T-helper 22 cell (primary cell): ENCODE results near the gene FRG2.
"Not testable (repeated sequence)": the region's sequence is repeated elsewhere in the genome, so short reads cannot be mapped to it uniquely, and the experiment has no call there.

Experiments used
- DNase-seq: peaks from one replicate; pipeline ENCODE4 v3.0.0-alpha.2; 2020; ENCODE audit warnings: low read depth

FRG2 gene

DNA sequence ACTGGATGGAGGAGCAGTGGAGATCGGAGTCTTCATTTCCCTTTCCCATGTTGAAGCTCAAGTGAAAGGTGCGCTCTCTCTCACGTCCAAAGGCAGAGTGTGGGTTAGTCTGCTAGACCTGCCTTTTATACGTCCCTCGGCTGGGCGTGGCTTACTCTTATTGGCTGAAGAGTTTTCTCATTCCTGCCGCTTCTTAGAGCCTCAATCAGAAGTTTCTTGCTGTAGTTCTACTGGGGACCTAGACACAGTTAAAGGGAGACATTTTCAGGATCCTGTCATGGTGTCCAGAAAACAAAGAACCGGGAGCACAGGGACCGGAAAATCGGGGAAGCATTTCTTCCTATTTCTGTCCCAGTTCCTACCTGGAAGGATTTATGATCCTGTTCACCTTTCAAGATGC, at the start of gene FRG2:
FRG2 (minus strand) TSS at position 101 of the 400 bp plus-strand sequence; CDS start at position 49, 52 bp downstream.
- not testable (repeated sequence) for DNase-seq

DNA sequence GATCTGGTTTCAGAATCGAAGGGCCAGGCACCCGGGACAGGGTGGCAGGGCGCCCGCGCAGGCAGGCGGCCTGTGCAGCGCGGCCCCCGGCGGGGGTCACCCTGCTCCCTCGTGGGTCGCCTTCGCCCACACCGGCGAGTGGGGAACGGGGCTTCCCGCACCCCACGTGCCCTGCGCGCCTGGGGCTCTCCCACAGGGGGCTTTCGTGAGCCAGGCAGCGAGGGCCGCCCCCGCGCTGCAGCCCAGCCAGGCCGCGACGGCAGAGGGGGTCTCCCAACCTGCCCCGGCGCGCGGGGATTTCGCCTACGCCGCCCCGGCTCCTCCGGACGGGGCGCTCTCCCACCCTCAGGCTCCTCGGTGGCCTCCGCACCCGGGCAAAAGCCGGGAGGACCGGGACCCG, 41.3 kb upstream of the FRG2 start:
- DNase-seq = not testable (repeated sequence)

DNA sequence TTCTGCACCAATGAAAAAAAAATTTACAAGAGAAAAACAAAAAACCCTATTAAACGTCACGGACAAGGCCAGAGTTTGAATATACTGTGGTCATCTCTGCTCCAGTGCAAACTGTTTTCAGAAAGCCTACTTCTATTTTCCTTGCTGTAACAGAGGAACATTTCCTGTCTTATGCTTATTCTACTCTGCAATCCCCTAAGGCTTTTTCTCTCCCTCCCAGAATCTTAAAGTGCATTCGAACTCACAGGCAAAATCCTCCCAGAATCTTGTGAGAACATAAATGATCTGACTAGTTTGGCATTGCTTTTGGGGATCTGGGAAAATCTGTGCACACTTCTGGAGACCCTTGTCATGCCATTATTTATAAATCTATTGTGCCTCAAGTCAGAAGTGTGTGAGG, 37.7 kb upstream of the FRG2 start:
- DNase-seq = not testable (repeated sequence)

DNA sequence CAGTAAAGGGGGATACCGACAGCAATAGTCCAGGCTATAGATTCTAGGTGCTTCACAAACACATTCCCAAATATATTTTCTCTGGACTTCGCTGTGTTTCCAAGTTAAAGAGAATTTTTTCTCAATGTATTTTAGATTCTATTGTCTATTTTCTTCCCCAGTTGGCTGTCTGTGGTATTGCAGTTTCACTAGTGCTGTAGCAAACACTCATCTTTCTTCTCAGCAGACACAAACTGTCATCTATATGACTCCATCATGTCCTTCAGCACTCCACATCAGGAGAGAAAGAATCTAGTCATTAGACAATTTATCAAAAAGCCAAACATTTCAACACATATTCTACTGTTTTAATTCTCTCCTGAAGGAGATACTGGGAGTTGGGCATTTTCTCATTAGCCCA, 37.3 kb upstream of the FRG2 start, which contains the start of gene DBET:
DBET (plus strand) TSS at position 161 of the 400 bp plus-strand sequence.
- not testable (repeated sequence) for DNase-seq

DNA sequence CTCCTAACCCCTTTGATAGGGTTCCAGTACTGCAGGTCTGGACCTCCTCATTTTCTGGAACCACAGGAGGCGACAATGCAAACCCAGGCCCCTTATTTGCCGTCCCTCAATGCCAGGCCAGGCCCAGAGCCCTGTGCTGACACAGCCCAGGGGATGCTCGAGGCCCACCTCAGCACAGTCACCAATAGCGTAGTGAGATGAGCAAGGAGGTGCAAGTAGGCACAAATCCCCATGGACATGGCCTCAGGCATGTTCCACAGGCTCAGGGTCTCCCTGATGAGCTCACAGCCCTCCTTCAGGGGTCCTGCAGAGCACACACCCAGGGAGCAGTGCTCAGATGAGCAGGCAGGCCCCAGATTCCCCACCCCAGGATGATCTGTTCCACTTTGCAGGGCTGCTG, 31.9 kb upstream of the FRG2 start:
- not testable (repeated sequence) for DNase-seq

DNA sequence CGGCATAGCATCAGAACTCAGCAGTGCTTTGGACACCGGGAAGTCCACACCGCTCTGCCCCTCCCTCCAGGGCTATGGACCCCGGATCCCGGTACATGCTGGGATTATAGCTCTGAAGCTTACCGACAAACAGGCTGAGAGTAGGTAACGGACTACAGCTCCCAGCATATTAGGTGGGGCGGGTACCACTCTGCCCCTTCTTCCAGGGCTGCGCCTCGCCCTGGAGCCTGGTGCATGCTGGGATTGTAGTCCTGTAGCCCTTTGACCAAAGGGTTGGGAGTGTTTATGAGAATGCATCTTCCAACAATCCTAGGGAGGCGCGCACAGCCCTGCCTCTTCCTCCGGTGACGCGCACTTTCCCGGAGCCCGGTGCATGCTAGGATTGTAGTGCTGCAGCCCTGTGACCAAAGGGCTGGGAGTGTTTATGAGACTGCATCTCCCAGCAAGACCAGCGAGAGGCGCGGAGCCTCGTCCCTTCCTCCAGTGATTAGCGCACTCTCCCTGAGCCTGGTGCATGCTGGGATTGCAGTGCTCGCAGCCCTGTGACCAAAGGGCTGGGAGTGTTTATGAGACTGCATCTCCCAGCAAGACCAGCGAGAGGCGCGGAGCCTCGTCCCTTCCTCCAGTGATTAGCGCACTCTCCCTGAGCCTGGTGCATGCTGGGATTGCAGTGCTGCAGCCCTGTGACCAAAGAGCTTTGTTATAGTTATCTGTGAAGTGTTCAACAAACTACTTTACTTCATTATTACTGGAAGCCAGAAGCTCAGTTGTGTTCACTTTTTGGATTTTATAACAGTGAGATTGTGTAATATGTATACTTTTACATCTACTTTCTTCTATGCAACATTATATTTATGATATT, 22.6 kb upstream of the FRG2 start:
- DNase-seq = not testable (repeated sequence)

DNA sequence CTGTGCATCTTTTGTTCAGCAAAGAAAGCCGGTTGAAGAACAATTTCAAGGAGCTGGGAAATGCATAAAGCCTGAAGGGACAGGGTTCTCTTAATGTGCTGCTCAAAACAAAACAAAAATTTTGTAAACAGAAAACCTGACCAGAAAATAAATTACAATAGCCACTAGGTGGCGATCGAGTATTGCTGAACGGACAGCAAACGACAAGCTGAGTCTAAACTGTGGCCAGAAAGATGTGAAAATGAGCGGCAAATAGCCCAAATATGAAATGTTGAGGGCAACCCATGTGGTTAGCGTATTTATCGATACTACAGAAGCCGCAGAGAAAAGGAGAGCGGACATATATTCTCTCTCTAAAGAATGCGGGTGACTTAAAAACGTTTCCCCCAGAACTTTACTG, 20.6 kb upstream of the FRG2 start:
- DNase-seq = not testable (repeated sequence)

DNA sequence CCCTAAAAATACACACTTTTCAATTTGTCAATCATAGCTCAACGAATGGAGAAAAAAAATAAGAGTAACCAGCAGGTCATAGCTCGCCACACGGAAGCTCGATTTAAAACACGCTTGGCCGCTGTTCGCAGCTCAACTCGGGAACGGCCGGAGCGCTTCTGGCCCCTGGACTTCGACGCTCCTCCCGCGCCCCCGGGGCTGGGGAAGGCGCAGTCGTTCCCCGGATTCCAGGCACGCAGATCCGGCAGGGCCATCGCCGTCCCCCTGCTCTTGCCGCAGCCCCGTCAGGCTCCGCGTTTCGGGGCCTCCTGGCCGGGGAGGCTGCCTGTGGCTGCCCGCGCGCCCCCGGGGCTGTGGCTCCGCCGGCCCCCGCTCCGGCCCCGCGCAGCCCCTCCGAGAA, 13.8 kb upstream of the FRG2 start:
- DNase-seq = not testable (repeated sequence)

DNA sequence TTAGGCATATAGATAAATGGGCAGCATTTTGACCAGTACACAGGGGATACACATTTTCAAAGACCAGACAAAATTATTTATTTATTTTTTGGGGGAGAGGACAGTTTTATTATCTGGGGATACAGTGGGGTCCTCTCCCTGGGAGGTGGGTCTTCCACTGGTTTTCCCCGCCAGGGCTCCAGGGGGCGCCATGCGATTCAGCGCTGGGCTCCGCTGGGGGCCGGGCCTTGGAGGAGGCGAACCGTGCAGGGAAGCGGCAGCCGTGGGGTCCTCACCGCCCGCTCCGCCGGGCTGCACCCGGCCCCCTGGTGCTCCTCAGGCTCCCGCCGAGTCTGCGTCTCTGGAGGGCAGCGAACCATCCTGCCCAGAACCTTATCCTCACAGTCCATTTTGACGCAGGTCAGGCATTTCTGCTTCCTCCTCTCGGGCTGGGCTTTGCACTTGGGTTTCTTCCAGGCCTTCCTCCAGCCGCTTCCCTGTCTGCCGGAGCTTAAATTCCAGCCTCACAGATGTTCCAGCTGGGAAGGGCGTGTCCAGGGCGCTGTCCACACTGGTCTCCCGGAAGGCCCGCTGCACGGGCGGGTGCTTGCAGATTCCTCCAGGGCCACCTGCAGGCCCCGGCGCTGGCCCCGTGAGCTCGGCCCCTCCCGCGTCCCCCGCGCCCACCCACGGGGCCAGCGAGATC, 10.8 kb upstream of the FRG2 start:
- DNase-seq = not testable (repeated sequence)

DNA sequence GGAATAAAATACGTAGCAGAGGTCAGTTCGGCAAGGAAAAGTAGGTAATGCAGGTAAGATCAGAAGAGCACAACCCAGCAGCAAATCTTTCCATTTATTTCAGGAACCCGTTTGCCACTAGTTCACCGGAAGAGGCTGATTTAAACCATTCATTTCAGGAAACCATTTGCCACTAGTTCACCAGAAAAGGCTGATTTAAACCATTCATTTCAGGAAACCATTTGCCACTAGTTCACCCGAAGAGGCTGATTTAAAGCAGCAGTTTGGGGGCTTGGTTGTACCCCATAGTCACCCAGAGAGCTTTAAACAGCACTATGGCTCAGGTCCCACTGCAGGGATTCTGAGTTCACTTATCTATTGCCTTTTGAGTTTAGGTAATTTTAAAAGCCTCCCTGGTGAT, 4.2 kb upstream of the FRG2 start:
- not testable (repeated sequence) for DNase-seq

DNA sequence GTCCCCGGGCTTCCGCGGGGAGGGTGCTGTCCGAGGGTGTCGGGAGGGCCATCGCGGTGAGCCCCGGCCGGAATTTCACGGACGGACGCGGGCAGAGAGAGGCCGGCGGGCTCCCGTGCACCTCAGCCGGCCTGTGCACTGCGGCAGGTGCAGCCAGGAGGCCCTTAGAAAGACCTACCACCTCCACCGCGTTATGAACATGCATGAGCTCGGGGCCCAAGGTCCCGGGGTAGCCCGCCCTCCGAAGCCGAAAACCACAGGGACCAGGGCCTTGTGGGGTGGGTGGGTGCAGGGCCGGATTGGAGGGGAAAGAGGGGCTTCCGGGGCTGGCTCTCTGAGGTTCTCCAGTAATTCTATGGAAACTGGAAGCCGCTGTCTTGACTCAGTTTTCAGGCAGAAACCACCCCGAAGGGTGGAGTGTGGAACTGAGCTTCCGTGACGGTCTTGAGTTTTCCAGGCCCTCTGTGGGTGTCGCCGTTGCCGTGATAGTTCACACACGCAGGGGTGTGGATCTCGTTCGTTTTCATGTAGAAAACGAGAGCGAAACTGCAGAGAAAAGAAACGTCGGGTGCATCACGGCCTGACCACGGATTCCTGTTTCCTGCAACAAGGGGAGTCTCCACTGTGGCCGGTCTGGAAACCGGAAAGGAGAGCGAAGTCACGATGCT, 4.3 kb downstream of the FRG2 start:
- DNase-seq = not testable (repeated sequence)

DNA sequence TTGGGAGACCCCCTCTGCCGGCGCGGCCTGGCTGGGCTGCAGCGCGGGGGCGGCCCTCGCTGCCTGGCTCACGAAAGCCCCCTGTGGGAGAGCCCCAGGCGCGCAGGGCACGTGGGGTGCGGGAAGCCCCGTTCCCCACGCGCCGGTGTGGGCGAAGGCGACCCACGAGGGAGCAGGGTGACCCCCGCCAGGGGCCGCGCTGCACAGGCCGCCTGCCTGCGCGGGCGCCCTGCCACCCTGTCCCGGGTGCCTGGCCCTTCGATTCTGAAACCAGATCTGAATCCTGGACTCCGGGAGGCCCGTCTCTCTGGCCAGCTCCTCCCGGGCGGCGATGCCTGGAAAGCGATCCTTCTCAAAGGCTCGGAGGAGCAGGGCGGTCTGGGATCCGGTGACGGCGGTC, 5.1 kb downstream of the FRG2 start:
- DNase-seq = not testable (repeated sequence)

DNA sequence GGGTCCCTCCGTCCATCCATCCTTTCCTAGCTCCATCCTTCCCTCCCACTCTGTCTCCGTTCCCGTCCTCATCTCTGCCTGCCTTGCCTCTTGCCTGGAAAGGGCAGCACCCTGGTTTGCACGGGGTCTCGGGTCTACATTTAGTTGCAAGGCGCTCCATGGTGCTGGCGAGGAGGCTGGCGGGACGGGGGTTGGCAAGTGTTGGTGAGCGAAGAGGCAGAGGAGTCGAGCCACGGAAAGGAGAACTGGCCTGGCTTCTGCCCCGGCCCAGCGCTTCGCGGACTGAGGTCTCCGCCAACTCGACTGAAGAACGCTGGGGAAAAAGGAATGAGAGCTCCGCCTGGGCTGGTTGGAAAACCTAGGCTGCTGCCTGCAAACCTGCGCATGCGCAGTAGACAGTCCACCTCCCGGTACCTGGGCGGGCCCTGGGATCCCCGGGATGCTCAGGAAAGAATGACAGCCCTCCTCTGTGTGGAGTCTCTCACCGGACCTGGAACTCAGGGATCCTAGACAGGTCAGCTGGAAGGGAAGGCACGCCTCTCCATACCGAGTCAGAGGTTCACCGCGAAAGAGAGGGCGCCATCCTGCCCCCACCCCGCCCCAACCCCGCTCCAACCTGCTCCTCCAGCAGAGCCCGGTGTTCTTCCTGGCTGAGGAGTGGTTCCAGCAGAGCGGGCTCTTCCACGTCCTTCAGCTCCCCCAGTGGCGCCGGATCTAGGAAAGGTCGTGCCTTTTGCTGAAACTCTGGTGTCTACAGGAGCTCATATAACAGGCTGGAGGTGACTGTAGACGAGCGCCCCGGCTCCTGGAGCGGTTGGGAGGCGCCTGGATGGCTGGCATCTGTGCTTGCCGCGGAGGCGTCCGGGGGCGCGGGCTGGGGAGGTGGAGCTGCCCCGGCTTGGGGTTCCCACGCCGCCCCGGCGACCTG, 6.0 kb downstream of the FRG2 start:
- DNase-seq = no peak

DNA sequence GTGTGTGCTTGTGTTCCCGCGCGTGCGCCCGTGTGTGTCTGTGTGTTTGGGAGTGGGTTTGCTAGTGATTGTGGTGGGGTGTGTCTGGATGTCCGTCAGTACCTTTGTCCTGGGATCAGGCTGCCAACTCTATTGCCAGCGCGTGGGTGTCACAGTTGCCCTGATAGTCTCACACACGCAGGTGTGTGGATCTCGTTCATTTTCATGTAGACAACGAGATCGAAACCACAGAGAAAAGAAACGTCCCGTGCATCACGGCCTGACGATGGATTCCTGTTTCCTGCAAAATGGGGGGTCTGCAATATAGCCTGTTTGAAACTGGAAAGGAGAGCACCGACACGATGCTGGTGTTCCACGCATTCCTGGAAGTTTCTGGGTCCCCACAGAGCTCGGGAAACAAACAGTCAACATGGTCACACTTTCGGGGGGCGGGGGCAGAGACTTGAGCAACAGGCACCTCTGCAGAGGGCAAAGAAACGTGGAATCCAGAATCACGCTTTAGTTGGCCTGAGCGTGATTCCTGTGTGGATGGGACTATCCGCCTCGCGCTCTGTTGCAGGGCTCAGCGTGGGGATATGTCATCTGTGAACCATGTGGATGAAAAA, 7.1 kb downstream of the FRG2 start:
- DNase-seq = not testable (repeated sequence)

DNA sequence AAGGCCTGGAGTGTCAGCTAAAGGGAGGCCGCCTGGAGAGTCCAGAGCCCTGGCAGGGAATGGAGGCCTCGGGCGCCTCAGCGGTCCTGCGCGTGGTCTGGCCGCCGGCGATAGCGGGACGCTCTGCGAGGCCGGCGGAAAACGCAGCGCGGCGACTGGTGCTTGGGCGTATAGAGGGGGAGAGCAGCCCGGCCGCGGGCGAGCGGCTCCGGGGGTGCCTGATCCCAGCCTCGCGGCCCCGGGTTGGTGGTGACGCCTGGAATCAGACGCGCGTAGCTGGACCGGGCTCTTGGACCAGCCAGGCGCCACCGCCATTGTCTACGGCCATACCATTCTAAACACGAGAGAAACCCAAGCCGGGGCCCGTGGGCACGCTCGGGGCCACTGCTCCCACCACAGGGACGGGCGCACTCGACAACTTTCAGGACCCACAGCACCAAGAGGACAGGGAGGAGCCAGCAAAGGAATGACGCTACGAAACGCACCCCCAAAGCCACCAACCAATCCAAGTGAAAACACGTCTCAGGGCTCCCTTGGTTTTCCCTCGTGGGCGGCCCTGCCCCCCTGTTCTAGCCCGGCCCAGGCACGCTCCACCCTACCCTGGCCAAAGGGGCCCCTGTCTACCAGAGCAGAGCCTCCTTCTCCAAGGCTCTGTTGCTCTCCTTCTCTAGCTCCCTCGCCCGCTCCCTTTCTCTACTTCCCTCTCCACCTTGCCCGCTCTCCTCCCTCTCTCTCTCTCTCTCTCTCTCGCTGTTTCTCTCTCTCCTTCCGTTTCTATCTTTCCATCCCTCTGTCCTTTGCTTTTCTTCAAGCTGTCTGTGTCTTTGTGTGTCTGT, 7.8 kb downstream of the FRG2 start:
- DNase-seq = no peak

DNA sequence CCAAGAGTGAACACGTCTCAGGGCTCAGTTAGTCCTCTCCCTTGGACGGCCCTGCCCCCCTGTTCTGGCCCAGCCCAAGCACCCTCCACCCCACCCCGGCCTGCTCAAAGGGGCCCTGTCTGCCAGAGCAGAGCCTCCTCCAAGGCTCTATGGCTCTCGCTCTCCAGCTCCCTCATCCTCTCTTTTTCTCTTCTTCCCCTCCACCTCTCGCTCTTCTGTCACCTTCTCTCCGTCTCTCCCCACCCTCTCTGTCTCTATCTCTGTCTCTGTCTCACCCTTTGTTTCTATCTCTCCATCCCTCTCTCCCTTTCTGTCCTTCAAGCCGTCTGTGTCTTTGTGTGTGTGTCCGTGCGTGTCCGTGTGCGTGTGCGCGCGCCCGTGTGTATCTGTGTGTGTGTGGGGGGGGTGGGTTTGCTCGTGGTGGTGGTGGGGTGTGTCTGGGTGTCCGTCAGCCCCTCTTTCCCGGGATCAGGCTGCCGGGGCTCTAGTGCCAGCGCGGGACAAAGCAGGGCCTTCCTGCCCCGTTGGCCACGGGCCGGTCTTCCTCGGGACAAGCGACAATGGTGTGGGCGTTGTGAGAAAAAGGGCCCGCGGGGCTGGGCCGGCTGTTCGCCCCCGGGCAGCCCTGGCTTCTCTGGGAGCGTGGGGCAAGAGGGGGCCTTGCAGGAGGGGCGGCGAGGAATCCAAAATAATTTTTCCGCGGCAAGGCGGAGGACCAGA, 8.7 kb downstream of the FRG2 start:
- DNase-seq = no peak

DNA sequence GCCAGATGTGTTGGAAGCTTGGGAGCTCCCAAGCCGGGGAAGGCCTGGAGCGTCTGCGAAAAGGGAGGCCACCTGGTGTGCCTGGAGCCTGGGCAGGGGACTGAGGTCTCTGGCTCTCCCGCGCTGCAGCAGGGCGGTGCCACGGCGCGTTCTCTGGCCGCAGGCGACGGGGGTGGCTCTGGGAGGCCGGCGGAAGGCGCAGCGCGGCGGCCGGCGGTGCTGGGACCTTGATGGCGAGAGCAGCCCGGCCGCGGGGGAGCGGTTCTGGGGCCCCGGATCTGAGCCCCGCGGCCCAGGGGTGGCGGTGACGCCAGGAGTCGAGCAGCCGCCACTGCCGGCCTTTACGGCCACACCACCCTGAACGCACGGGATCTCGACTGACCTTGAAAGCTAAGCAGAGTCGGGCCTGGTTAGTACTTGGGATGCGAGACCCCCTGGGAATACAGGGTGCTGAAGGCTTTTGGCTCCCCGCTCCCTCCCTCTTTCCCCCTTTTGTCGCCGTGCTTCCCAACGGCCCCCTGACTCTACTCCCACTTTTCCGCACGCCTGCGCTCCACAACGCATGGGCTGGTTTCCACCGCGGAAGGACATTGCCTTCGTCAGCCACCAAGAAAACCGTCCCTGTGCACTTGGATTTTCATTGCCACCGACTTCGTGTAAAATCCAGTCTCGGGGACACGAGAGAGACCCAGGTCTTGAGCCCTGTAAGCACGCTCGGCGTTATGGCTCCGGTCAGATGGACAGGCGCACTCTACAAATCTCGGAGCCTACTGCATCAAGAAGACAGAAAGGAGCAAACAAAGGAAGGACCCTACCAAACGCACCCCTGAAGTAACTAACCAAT, 9.5 kb downstream of the FRG2 start:
- DNase-seq = no peak
